ENCODE data around the gene ERC2.

ERC2 gene

DNA sequence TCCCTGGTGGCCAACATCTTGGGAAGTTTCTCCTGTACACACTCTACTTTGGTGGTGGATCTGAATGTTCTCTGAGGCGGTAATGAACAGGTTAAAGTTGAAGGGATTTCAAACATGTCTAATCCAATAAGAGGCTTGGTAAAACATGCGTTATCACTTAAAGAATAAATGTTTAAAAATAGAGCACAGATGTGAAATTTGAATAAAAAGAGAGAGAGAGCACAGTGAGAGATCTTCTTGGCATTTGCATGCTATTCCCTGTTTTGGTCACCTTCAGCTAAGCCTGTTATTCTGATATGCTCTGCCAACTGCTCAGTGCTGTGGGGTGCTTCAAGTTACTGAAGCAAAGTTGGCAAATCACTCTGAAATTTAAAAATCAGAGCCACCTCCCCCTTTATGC is 743.4 kb downstream of the ERC2 start:
- no peaks in the 10 kb centered on the region for H3K9me3 ChIP-seq (ENCODE audit: control insufficient read depth, insufficient read depth, low read depth, low read length)
- ChIA-PET POLR2A (interaction anchor here (0.6 kb wide), 1 partner anchor 34 kb away, joined by 5 read pairs; no protein-coding TSS in a partner anchor), CTCF (no interaction called here)
- H3K27ac ChIP-seq (ENCODE audit: extremely low read depth, low read depth, low read length), result no peak overlapping the region
- H3K4me1 ChIP-seq (ENCODE audit: control insufficient read depth, insufficient read depth, low read length), result peaks cover 3% of the 10 kb centered on the region; the same call in 1 of the 2 replicates
- no peaks in the 10 kb centered on the region for H3K36me3 ChIP-seq (ENCODE audit: control insufficient read depth in 2 of 2, insufficient read depth in 1 of 2, low read length in 2 of 2)
- no peak for TF ChIP-seq PRDM1 (tag by site-specific recombination; IDR thresholded peaks at IDR 0.05)
- TF ChIP-seq SCRT2 (tag by site-specific recombination; IDR thresholded peaks at IDR 0.05), result no peak
- TF ChIP-seq, protein P1, sequence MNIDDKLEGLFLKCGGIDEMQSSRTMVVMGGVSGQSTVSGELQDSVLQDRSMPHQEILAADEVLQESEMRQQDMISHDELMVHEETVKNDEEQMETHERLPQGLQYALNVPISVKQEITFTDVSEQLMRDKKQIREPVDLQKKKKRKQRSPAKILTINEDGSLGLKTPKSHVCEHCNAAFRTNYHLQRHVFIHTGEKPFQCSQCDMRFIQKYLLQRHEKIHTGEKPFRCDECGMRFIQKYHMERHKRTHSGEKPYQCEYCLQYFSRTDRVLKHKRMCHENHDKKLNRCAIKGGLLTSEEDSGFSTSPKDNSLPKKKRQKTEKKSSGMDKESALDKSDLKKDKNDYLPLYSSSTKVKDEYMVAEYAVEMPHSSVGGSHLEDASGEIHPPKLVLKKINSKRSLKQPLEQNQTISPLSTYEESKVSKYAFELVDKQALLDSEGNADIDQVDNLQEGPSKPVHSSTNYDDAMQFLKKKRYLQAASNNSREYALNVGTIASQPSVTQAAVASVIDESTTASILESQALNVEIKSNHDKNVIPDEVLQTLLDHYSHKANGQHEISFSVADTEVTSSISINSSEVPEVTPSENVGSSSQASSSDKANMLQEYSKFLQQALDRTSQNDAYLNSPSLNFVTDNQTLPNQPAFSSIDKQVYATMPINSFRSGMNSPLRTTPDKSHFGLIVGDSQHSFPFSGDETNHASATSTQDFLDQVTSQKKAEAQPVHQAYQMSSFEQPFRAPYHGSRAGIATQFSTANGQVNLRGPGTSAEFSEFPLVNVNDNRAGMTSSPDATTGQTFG (tag by site-specific recombination; IDR thresholded peaks at IDR 0.05; ENCODE audit: borderline replicate concordance), result no peak
- no peak for TF ChIP-seq ZSCAN16 (tag by site-specific recombination; IDR thresholded peaks at IDR 0.05)
- no peak for TF ChIP-seq ZNF830 (tag by site-specific recombination; IDR thresholded peaks at IDR 0.05; ENCODE audit: low read depth)
- TF ChIP-seq ZNF211 (tag by site-specific recombination; IDR thresholded peaks at IDR 0.05; ENCODE audit: low read depth), result no peak
- no peak for TF ChIP-seq ZEB2 (tag by site-specific recombination; IDR thresholded peaks at IDR 0.05)
- TF ChIP-seq, protein P2, sequence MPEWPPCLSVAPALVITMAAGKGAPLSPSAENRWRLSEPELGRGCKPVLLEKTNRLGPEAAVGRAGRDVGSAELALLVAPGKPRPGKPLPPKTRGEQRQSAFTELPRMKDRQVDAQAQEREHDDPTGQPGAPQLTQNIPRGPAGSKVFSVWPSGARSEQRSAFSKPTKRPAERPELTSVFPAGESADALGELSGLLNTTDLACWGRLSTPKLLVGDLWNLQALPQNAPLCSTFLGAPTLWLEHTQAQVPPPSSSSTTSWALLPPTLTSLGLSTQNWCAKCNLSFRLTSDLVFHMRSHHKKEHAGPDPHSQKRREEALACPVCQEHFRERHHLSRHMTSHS (tag by site-specific recombination; IDR thresholded peaks at IDR 0.05), result no peak
- TF ChIP-seq ZNF623 (tag by site-specific recombination; IDR thresholded peaks at IDR 0.05), result no peak
- TF ChIP-seq ZNF626 (tag by site-specific recombination; IDR thresholded peaks at IDR 0.05), result no peak
- no peak for TF ChIP-seq KLF16 (tag by site-specific recombination; IDR thresholded peaks at IDR 0.05)
- TF ChIP-seq, protein P3, sequence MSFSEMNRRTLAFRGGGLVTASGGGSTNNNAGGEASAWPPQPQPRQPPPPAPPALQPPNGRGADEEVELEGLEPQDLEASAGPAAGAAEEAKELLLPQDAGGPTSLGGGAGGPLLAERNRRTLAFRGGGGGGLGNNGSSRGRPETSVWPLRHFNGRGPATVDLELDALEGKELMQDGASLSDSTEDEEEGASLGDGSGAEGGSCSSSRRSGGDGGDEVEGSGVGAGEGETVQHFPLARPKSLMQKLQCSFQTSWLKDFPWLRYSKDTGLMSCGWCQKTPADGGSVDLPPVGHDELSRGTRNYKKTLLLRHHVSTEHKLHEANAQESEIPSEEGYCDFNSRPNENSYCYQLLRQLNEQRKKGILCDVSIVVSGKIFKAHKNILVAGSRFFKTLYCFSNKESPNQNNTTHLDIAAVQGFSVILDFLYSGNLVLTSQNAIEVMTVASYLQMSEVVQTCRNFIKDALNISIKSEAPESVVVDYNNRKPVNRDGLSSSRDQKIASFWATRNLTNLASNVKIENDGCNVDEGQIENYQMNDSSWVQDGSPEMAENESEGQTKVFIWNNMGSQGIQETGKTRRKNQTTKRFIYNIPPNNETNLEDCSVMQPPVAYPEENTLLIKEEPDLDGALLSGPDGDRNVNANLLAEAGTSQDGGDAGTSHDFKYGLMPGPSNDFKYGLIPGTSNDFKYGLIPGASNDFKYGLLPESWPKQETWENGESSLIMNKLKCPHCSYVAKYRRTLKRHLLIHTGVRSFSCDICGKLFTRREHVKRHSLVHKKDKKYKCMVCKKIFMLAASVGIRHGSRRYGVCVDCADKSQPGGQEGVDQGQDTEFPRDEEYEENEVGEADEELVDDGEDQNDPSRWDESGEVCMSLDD (tag by site-specific recombination; IDR thresholded peaks at IDR 0.05), result no peak
- H3K4me3 ChIP-seq (ENCODE audit: low read depth, low read length), result no peak overlapping the region

DNA sequence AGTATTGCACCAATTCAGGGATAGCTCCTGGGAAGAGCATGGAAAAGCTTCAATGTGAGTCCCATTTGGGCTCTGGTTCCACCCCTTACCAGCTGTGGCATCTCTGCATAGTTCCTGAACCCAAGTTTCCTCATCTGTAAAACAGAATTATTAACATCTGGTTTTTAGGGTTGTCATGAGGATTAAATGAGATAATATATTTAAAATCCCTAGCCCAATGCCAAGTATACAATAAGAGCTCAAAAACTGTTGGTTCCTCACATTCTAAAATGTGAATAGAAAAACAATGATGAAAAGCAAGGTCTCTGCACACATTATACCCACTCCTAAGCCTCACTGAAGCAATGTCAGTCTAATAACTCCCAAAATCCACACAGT is 743.9 kb downstream of the ERC2 start:
- TF ChIP-seq ZNF664 (tag by site-specific recombination; IDR thresholded peaks at IDR 0.05), result 0 out of 2 replicates have a peak, but pooled peaks have one; percentile 50
- no peak for TF ChIP-seq ZNF184 (tag by site-specific recombination; IDR thresholded peaks at IDR 0.05)
- TF ChIP-seq ZNF302 (tag by site-specific recombination; IDR thresholded peaks at IDR 0.05; ENCODE audit: low read depth), result no peak
- no peak for TF ChIP-seq ZNF155 (tag by site-specific recombination; IDR thresholded peaks at IDR 0.05)
- Histone ChIP-seq H3K4me3 (ENCODE audit: low read depth, low read length) (no peak overlapping the region), H3K4me1 (ENCODE audit: control insufficient read depth, insufficient read depth, low read length) (peaks cover 3% of the 10 kb centered on the region; the same call in 1 of the 2 replicates), H3K9me3 (ENCODE audit: control insufficient read depth, insufficient read depth, low read depth, low read length) (no peaks in the 10 kb centered on the region), H3K36me3 (ENCODE audit: control insufficient read depth in 2 of 2, insufficient read depth in 1 of 2, low read length in 2 of 2) (no peaks in the 10 kb centered on the region), H3K27ac (ENCODE audit: extremely low read depth, low read depth, low read length) (no peak overlapping the region)
- ChIA-PET CTCF (interaction anchor here (1.3 kb wide), 1 partner anchor 869 kb away, joined by 3 read pairs; no protein-coding TSS in a partner anchor), POLR2A (interaction anchor here (0.6 kb wide), 1 partner anchor 35 kb away, joined by 5 read pairs; no protein-coding TSS in a partner anchor)

All from HEK293 (cell line).